ENCODE data around the gene ATP6V0C.
"Not testable (repeated sequence)": the region's sequence is repeated elsewhere in the genome, so short reads cannot be mapped to it uniquely, and the experiment has no call there.

The ATP6V0C gene

GRCh38 chr16:2474877-2475412, 38.8 kb upstream of the ATP6V0C start, which contains the start of gene TBC1D24:
Gene TBC1D24 (plus strand): TSS chr16:2475127. CDS start chr16:2496149, 21,022 bp downstream.
- FAIRE-seq (peak; percentile 95), DNase-seq (ENCODE audit: insufficient read length, low spot score) (peak; percentile 96)

- DNase-seq (ENCODE audit: insufficient read length, low spot score) = no peak
These were observed 38.1 kb upstream of the ATP6V0C start for GRCh38 chr16:2475413-2476344.

GRCh38 chr16:2476345-2476720, 37.4 kb upstream of the ATP6V0C start:
- no peak for FAIRE-seq
- no peak for DNase-seq (ENCODE audit: insufficient read length, low spot score)

More at GRCh38 chr16:2475413-2476344, 38.1 kb upstream of the ATP6V0C start:
- FAIRE-seq = no peak

DNA sequence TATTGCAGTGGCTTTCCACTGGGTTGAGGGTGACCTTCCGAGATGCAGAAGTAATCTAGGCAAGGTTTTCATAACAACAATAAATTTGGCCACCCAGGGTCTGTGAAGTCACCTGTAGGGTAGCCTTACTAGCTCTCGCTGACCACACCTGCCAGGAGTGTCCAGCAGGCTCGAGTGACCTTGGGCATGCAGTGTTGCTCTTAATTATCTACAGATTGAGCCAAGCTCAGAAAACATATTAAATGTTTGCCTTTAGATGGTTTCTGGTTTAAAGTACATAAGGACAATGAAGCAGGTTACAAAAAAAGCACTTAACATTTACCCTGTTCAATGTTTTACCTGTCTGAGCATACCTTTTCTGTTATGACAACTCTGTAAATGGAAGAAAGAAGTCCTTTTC, 37.0 kb upstream of the ATP6V0C start:
- DNase-seq (ENCODE audit: insufficient read length, low spot score) (no peak), FAIRE-seq (no peak)

DNA sequence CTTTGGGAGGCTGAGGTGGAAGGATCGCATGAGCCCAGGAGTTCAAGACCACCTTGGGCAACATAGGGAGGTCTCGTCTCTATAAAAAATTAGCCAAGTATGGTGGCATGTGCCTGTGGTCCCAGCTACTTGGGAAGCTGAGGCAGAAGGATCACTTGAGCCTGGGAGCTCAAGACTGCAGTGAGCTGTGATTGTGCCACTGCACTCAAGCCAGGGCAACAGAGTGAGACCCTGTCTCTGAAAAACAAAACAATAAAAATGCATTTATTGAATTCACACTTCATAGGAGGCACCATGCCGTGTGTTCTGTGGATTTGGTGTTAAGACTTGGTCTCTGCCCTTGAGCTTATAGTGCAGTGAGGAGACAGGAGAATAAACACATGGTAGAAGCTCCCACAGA, 36.4 kb upstream of the ATP6V0C start:
- no peak for FAIRE-seq
- DNase-seq (ENCODE audit: insufficient read length, low spot score) = no peak

- no peak for DNase-seq (ENCODE audit: insufficient read length, low spot score)
- no peak for FAIRE-seq
These were observed 35.5 kb upstream of the ATP6V0C start for GRCh38 chr16:2478279-2478678.

GRCh38 chr16:2479996-2480395, 33.8 kb upstream of the ATP6V0C start:
- not testable (repeated sequence) for FAIRE-seq; DNase-seq (ENCODE audit: insufficient read length, low spot score)

DNA sequence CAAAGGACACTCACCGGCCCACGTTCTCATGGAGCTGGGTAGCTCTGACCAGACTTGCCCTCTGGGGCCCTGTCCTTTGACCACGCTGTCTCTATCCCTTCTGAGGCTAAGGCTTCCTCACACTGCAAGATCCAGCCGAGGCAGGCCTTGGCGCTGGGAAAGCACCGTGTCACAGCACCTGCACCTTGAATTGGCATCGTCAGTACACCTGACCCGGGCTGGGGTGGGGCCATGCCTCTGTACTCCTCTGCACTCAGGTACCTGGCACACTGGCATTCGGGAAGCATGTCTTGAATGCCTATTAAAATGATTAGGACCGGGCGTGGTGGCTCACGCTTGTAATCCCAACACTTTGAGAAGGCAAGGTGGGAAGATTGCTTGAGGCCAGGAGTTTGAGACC, 32.8 kb upstream of the ATP6V0C start:
- no peak for FAIRE-seq

GRCh38 chr16:2481676-2482075, 32.1 kb upstream of the ATP6V0C start:
- DNase-seq (ENCODE audit: insufficient read length, low spot score) (no peak), FAIRE-seq (no peak)

More for the DNA sequence above, 32.8 kb upstream of the ATP6V0C start:
- no peak for DNase-seq (ENCODE audit: insufficient read length, low spot score)

GRCh38 chr16:2482249-2482648, 31.5 kb upstream of the ATP6V0C start:
- FAIRE-seq = no peak

GRCh38 chr16:2482708-2483534, 30.8 kb upstream of the ATP6V0C start:
- no peak for FAIRE-seq

More at GRCh38 chr16:2482249-2482648, 31.5 kb upstream of the ATP6V0C start:
- DNase-seq (ENCODE audit: insufficient read length, low spot score) = no peak

GRCh38 chr16:2483939-2484897, 29.5 kb upstream of the ATP6V0C start:
- DNase-seq (ENCODE audit: insufficient read length, low spot score) = no peak
- FAIRE-seq = no peak

More at GRCh38 chr16:2482708-2483534, 30.8 kb upstream of the ATP6V0C start:
- DNase-seq (ENCODE audit: insufficient read length, low spot score) = no peak

DNA sequence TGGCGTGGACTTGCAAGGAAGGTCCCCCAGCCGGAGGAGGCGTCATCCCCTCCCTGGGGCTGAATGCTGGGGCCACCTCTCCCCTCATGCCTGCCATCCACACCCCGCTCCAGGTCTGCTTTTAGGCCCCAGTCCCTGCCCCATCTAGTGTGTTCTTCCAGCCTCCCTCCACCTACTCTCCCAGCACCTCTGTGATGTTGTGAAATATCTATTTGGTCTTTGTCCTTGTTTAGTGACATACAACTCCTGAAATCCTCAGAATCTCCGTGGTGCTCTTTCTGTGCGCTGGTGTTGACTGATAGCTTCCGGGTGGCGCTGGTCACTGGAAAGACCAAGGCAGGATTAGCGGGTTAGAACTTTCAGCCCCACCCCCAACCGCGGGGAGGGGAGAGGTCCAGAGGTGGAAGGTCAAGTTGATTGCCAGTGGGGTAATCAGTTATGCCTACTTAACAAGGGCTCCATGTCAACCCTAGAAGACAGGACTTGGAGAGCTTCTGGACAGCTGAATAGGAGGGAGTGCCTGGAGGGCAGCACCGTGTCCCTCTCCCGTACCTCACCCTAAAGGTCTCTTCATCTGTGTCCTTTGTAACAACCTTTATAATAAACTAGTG, 28.7 kb upstream of the ATP6V0C start:
- DNase-seq (ENCODE audit: insufficient read length, low spot score) = no peak
- FAIRE-seq = no peak

DNA sequence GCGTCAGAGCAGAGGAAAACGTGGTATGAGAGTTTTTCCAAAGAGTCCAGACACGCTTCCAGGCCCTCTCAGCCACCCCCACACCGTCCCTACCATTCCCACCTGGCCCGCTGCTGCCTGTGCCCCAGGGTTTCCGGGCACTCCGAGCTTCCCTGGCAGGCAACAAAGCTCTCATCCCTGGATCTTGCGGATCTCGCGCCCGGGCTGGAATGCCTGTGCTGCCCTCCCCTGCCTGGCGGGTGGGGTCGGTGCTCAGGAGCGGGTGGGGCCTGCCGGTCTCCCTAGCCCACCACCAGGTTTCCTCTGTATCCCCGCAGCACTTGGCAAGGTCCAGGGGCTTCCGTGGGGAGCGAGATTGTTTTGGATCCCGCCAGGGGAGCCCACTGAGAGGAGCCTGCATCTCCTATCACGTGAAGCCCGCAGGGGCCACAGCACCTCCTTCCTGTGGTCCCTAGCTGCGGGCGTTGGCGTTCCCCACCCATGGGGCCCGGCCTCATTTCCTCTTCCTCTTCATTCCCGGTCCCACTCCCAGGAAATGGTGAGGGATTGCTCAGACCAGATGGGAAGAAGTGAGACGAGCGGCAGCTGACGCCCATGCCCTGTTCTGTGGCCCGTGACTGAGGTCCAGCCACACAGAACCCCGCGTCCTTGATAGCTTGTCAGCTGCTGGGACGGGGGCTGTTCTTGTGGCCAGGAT, 27.8 kb upstream of the ATP6V0C start:
- no peak for FAIRE-seq
- no peak for DNase-seq (ENCODE audit: insufficient read length, low spot score)

DNA sequence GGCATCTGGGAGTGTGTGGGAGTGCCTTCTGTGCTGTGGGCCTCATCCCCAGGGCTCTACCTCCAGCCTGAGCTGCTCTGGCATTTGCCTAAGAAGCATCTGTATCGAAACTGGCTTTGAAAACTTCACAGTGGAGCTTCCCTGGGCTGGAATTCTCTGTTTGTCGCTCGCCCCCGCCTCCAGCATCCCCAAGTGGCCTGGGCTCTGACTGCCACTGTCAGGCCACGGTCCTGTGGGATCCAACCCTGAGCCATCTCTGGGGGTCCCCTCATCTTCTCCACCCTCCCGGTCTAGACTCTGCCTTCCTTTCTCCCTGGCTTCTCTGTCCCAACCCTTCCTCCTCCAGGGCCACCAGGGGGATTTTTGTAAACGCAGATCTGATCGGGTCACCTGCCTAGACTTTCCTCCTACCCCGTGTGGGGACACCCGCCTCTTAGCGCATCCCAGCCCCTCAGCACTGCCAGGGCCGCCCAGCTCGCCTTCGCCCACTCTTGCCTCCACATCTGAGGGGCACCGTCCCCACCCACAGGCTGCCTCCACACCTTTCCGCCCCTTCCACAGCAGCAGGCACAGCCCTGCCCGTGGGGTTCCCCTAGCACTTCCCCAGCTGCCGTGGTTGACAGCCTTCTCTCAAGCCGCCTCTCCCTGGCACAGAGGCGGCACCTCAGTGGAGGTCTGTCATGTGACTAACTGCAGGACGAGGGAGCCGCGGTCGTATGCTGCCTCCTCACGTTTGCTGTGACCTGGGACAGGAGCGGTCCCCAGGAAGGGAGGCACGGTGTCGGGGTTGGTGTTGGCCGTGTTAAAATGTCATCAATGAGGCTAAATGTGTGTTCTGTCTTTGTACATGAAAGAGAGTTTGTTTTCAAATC, 26.9 kb upstream of the ATP6V0C start:
- FAIRE-seq = no peak
- no peak for DNase-seq (ENCODE audit: insufficient read length, low spot score)

GRCh38 chr16:2487517-2487842, 26.3 kb upstream of the ATP6V0C start:
- DNase-seq (ENCODE audit: insufficient read length, low spot score) = no peak
- FAIRE-seq = no peak

DNA sequence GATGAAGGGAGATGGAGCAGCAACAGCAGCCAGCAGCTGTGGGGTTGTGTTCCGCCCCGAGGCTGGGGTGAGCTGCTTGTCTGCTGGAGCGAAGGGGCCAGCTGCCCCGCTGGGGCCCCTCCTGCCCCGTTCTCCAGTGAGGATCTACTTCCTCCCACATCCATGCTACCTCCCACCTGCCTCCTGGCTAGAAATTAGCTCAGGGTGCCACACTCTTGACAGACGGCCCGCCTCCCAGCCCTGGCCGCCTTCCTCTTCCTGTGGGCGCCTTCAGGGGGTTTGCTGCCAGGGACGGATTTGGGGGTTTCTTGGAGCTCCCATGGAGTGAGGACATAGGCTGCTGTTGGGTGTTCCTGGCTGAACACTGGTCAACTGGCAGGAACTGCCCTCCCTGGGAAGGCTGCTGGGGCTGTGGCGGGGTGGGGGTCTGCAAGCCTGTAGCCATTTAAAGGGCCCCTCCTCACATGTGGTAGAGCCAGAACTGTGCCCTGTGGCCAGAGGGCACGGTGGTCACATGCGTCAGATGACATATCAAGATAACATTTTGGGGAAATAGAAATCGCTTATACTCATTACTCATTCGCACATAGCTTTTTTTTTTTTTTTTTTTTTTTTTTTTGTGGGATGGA, 25.7 kb upstream of the ATP6V0C start:
- DNase-seq (ENCODE audit: insufficient read length, low spot score) (no peak), FAIRE-seq (no peak)

- DNase-seq (ENCODE audit: insufficient read length, low spot score) = no peak
- no peak for FAIRE-seq
These were observed 24.2 kb upstream of the ATP6V0C start for GRCh38 chr16:2489581-2489980.

Measured in HTR-8/SVneo (cell line).